GM12878 (cell line): ENCODE data around the gene HOXC5. TPM values are rescaled to one million over a fixed set of nuclear protein-coding genes. Genes with fewer than 3 reads are reported as not detected.

Experiments
- ATAC-seq: fragments of 200-7000 bp; cut with Tn5 transposase; 3 replicates; pipeline ENCODE4 v1.9.1; 2020; ENCODE audit warnings: mild to moderate bottlenecking, moderate library complexity
- BruUV-seq: library from RNA; stranded (reverse); fragments of 400-500 nt; replicated peaks from 2 replicates; lab custom pipeline; 2021; lab: Mats Ljungman, UMichigan
- CTCF ChIA-PET: fragments of 300-600 bp; sonication (Branson Sonifier 250); formaldehyde crosslinking; extraction: SDS; loops from one replicate; lab custom pipeline; 2021; ENCODE audit warnings: inconsistent platforms; lab: Yijun Ruan, JAX
- POLR2A ChIA-PET: fragments of 350-600 bp; formaldehyde crosslinking; extraction: SDS; loops from one replicate; lab custom pipeline; 2021; ENCODE audit warnings: inconsistent platforms; lab: Charles Lee
- RAD21 ChIA-PET: fragments of 300-600 bp; sonication (Branson Sonifier 250); formaldehyde crosslinking; loops from one replicate; lab custom pipeline; 2023; ENCODE audit warnings: antibody characterized with exemption; ENCODE audit not compliant: unreplicated experiment; lab: Charles Lee
- SMC1A ChIA-PET: fragments of 300-600 bp; sonication (Branson Sonifier 250); formaldehyde crosslinking; loops from one replicate; lab custom pipeline; 2023; ENCODE audit not compliant: unreplicated experiment, uncharacterized antibody; lab: Charles Lee
- DNase-seq: peaks from one replicate; pipeline ENCODE4 v3.0.0-alpha.2; 2011; ENCODE audit warnings: low read depth, low spot score
- FAIRE-seq: peaks from 3 replicates; lab custom pipeline; 2011; peaks lifted over from hg19 to GRCh38; lab: Jason Lieb, UNC
- H2AFZ ChIP-seq: 2 replicates; pipeline ENCODE4 v1.6.0; 2011; ENCODE audit warnings: low read depth, low read length, control low read depth; ENCODE audit not compliant: control insufficient read depth
- H3K27ac ChIP-seq: 2 replicates; pipeline ENCODE4 v1.5.1; 2011; ENCODE audit warnings: control low read depth; ENCODE audit not compliant: control insufficient read depth, insufficient read depth
- H3K27me3 ChIP-seq, 2 experiments: replicated peaks in 1 of 2; 2 replicates each; pipeline versions ENCODE4 v1.6.0 to v1.6.1; 2011; ENCODE audit warnings: low read length in 1 of 2; ENCODE audit not compliant: control insufficient read depth in 2 of 2, insufficient read depth in 2 of 2
- H3K36me3 ChIP-seq, 2 experiments: 2 replicates each; pipeline ENCODE4 v1.5.1; 2011; ENCODE audit warnings: low read length in 1 of 2; ENCODE audit not compliant: control insufficient read depth in 2 of 2, insufficient read depth in 2 of 2
- H3K4me1 ChIP-seq: 2 replicates; pipeline ENCODE4 v1.6.1; 2011; ENCODE audit warnings: mild to moderate bottlenecking, low read length, moderate library complexity, mixed read lengths; ENCODE audit not compliant: control insufficient read depth, insufficient read depth
- H3K4me2 ChIP-seq: 2 replicates; pipeline ENCODE4 v1.6.0; 2011; ENCODE audit warnings: control low read depth; ENCODE audit not compliant: control insufficient read depth, insufficient read depth
- H3K4me3 ChIP-seq: fragments of 200-600 bp; sonication (generic); 2 replicates; pipeline ENCODE4 v1.5.1; 2016
- H3K79me2 ChIP-seq: 2 replicates; pipeline ENCODE4 v1.6.0; 2011; ENCODE audit warnings: low read length; ENCODE audit not compliant: control insufficient read depth, insufficient read depth
- H3K9ac ChIP-seq: 2 replicates; pipeline ENCODE4 v1.8.0; 2011; ENCODE audit warnings: low read length, control low read depth, mixed read lengths; ENCODE audit not compliant: control insufficient read depth, insufficient read depth
- H3K9me3 ChIP-seq: replicated peaks from 3 replicates; pipeline ENCODE4 v1.5.1; 2011; ENCODE audit warnings: mild to moderate bottlenecking, low read length; ENCODE audit not compliant: control insufficient read depth, insufficient read depth
- H4K20me1 ChIP-seq: 2 replicates; pipeline ENCODE4 v1.6.0; 2011; ENCODE audit not compliant: control insufficient read depth, insufficient read depth
- ATF7 ChIP-seq: fragments of 450-650 bp; IDR thresholded peaks from 2 replicates; pipeline ENCODE4 v1.6.1; 2016; ENCODE audit warnings: low read depth, mild to moderate bottlenecking
- CBFB ChIP-seq: IDR thresholded peaks from 2 replicates; pipeline ENCODE4 v1.6.1; 2016; ENCODE audit warnings: antibody characterized with exemption, low read depth
- CREB1 ChIP-seq: IDR thresholded peaks from 2 replicates; pipeline ENCODE4 v1.6.1; 2012; ENCODE audit warnings: low read depth, mild to moderate bottlenecking, inconsistent platforms
- GABPA ChIP-seq: IDR thresholded peaks from 2 replicates; pipeline ENCODE4 v1.6.1; 2014; ENCODE audit warnings: antibody characterized with exemption, low read depth, mild to moderate bottlenecking, inconsistent platforms
- HCFC1 ChIP-seq: fragments of 150-350 bp; IDR thresholded peaks from 2 replicates; pipeline ENCODE4 v1.6.1; 2014; ENCODE audit warnings: low read length
- HDGF ChIP-seq: fragments of 450-650 bp; IDR thresholded peaks from 2 replicates; pipeline ENCODE4 v1.6.1; 2016; ENCODE audit warnings: antibody characterized with exemption
- JUNB ChIP-seq: IDR thresholded peaks from 2 replicates; pipeline ENCODE4 v1.6.1; 2016; ENCODE audit warnings: antibody characterized with exemption, mild to moderate bottlenecking
- RCOR1 ChIP-seq: conservative IDR thresholded peaks from 2 replicates; pipeline ENCODE4 v1.6.1; 2012; ENCODE audit warnings: low read depth, low read length, improper control_type of control experiment
- SKIL ChIP-seq: fragments of 450-650 bp; IDR thresholded peaks from 2 replicates; pipeline ENCODE4 v1.6.1; 2017; ENCODE audit warnings: mild to moderate bottlenecking, low read depth, inconsistent platforms; ENCODE audit not compliant: poor library complexity, severe bottlenecking
- YY1 ChIP-seq: IDR thresholded peaks from 2 replicates; pipeline ENCODE4 v1.6.1; 2011; ENCODE audit warnings: low read depth, mild to moderate bottlenecking, low read length
- ZBED1 ChIP-seq: IDR thresholded peaks from 2 replicates; pipeline ENCODE4 v1.6.1; 2016; ENCODE audit warnings: borderline replicate concordance
- ZNF384 ChIP-seq: IDR thresholded peaks from 2 replicates; pipeline ENCODE4 v1.6.1; 2012; ENCODE audit warnings: low read depth, mild to moderate bottlenecking, low read length, improper control_type of control experiment, borderline replicate concordance
- WGBS: methylation state at CpG from one replicate; pipeline ENCODE4 v1.1.6; 2016; ENCODE audit warnings: low lambda C conversion rate; ENCODE audit not compliant: insufficient replicate concordance, insufficient coverage; ENCODE audit errors: missing lambda C conversion rate; 5-methylcytosine and 5-hydroxymethylcytosine counted together
- in situ Hi-C: fragments of 300-500 bp; cut with MboI; formaldehyde crosslinking; loops from 9 replicates; pipeline ENCODE4 v1.14.3; 2018; ENCODE audit warnings: mixed read lengths
- intact Hi-C: fragments of 100-400 bp; cut with micrococcal nuclease; formaldehyde crosslinking; loops from one replicate; pipeline ENCODE4 v1.14.2; 2022; ENCODE audit not compliant: unreplicated experiment
- polyA plus RNA-seq, 11 experiments: library from polyadenylated mRNA; depleted of rRNA in 4 of 11; unstranded in 6 of 11; stranded (reverse) in 5 of 11; fragments of >200 nt; fragmentation: Nextera tagmentation in 4 of 11; fragmentation: Illumina TruSeq in 1 of 11; extraction: Ambion mirVana in 4 of 11; extraction: Trizol in 1 of 11; gene quantifications; 1 replicate in 1 of 11; 2 replicates in 10 of 11; pipeline versions ENCODE4 v1.2.1 to v1.2.3, GENCODE V29; 2011 to 2016; ENCODE audit warnings: inconsistent platforms in 2 of 11, missing spikeins in 2 of 11, low read depth in 1 of 11
- total RNA-seq, 4 experiments: library from RNA; depleted of rRNA in 3 of 4; stranded (reverse); fragments of >200 nt in 3 of 4; fragmentation: Illumina TruSeq in 1 of 4; extraction: Trizol in 1 of 4; gene quantifications; 2 replicates each; pipeline versions ENCODE4 v1.2.1 to v1.2.3, GENCODE V29; 2013 to 2021
- TF ChIP-seq, protein P1 (sequence below): IDR thresholded peaks from 2 replicates; pipeline ENCODE4 v1.6.1; 2011; ENCODE audit warnings: borderline replicate concordance, low read depth, mild to moderate bottlenecking, moderate library complexity, mixed read lengths, low read length; ENCODE audit not compliant: insufficient read depth; ENCODE audit errors: extremely low read length

Gene HOXC5
- total and polyA plus RNA-seq, 10 of the 15 experiments (the other 5 are each of a cell fraction or from before 2014, with no cell fraction given) = 0.11 TPM; not detected in 9

- RAD21 ChIA-PET = interaction anchor here (0.6 to 2.1 kb wide), 3 partner anchors 17 to 214 kb away, joined by 3 to 7 read pairs (median 3); partner anchors contain the start of gene HOXC8
- no peak for TF ChIP-seq GABPA
- TF ChIP-seq CREB1 = no peak
- no peak for TF ChIP-seq HDGF
- Histone ChIP-seq H2AFZ (no peak overlapping the region), H3K4me3 (no peak overlapping the region), H3K36me3 (no peaks in the 10 kb centered on the region), H3K9me3 (no peaks in the 10 kb centered on the region), H3K27ac (no peak overlapping the region), H3K9ac (no peak overlapping the region), H3K4me2 (no peak overlapping the region), H4K20me1 (peaks cover 3% of the 10 kb centered on the region; the same call in 1 of the 2 replicates), H3K4me1 (peaks cover 14% of the 10 kb centered on the region), H3K79me2 (no peaks in the 10 kb centered on the region), H3K27me3 (peaks cover 29 to 55% of the 10 kb centered on the region in 2 experiments)
- POLR2A ChIA-PET = interaction anchor here (0.6 to 0.7 kb wide), 2 partner anchors 88 to 400 kb away, joined by 3 to 9 read pairs; no protein-coding TSS in a partner anchor
- DNase-seq (no peak), ATAC-seq (no peak), FAIRE-seq (no peak)
- in situ Hi-C loops = no loop called here
- 20% methylated on average over 7 of the region's 7 CpGs for WGBS
- CTCF ChIA-PET = interaction anchor here (0.9 to 2.8 kb wide), 9 partner anchors 11 to 387 kb away, joined by 3 to 10 read pairs (median 3); no protein-coding TSS in a partner anchor
- intact Hi-C loops = no loop called here
- SMC1A ChIA-PET = interaction anchor here (0.6 to 1.4 kb wide), 5 partner anchors 11 to 293 kb away, joined by 3 to 5 read pairs (median 3); no protein-coding TSS in a partner anchor
- BruUV-seq = no TSS peak
Observed at GRCh38 chr12:53992377-53992889, 40.4 kb upstream of the HOXC5 start.

DNA sequence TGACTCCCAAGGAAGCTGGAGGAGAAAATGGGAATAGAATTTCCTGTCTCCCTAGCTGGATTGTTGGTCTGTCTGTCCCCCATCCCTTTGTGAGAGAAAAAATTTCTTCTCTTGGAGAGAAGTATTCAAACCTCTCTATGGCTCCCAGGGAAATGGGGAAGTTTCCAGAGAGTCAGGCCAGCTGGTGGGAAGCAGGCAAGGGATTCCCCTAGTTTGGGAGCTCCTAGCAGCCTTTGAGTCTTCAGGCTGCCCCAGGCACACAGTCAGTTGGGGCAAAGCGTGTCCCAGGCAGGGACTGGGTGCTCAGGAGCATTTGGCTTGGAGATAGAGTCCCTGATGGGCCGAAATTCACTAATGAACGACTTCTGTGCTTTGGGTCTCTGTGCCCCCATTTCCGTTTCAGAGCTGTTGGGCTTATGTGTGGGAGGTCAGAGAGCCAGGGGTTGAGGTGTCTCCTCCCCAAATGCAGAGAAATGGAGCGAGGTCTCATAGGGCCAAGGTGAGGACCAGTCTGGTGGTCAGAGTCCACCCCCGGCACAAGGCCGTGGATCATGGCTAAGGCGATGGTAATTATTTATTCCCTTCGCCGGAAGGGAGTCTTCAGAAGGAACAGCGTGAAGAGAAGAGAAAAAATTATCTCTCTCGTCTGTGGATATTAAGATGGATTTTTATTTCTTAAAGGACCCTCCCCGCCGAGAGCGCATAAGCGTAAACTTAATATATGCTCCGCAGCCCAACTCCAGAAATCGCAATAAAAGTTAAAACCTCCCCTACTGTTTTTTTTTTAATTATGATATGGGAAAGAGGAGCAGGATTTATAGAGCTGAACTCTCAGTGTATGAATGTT is 39.5 kb upstream of the HOXC5 start:
- no peak for FAIRE-seq
- TF ChIP-seq HCFC1 (no peak), CBFB (no peak), YY1 (no peak), JUNB (no peak), ZBED1 (no peak), RCOR1 (no peak), ZNF384 (no peak), SKIL (no peak), ATF7 (no peak)
- TF ChIP-seq, protein P1, sequence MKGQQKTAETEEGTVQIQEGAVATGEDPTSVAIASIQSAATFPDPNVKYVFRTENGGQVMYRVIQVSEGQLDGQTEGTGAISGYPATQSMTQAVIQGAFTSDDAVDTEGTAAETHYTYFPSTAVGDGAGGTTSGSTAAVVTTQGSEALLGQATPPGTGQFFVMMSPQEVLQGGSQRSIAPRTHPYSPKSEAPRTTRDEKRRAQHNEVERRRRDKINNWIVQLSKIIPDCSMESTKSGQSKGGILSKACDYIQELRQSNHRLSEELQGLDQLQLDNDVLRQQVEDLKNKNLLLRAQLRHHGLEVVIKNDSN = no peak

More for the DNA sequence above, 39.5 kb upstream of the HOXC5 start:
- Histone ChIP-seq H3K4me3 (no peak overlapping the region), H2AFZ (no peak overlapping the region), H3K9ac (no peak overlapping the region), H3K79me2 (no peaks in the 10 kb centered on the region), H3K9me3 (no peaks in the 10 kb centered on the region), H3K4me1 (peaks cover 14% of the 10 kb centered on the region), H3K36me3 (no peaks in the 10 kb centered on the region), H4K20me1 (peaks cover 3% of the 10 kb centered on the region; the same call in 1 of the 2 replicates), H3K4me2 (no peak overlapping the region), H3K27ac (no peak overlapping the region), H3K27me3 (peaks cover 28 to 53% of the 10 kb centered on the region in 2 experiments)
- no TSS peak for BruUV-seq
- WGBS = 45% methylated on average over 18 of the region's 18 CpGs
- POLR2A ChIA-PET = no interaction called here
- RAD21 ChIA-PET = interaction anchor here (1.1 kb wide), 1 partner anchor 213 kb away, joined by 3 read pairs; no protein-coding TSS in a partner anchor
- intact Hi-C loops (no loop called here), in situ Hi-C loops (no loop called here)
- CTCF ChIA-PET = interaction anchor here (1.5 to 1.6 kb wide), 2 partner anchors 12 to 215 kb away, joined by 3 to 4 read pairs; no protein-coding TSS in a partner anchor
- no peak for ATAC-seq
- DNase-seq = no peak
- SMC1A ChIA-PET = interaction anchor here (1.0 to 1.2 kb wide), 3 partner anchors 10 to 229 kb away, joined by 3 to 4 read pairs (median 3); no protein-coding TSS in a partner anchor
